Gastroesophageal sphincter (tissue), 3 donors: ENCODE data around the gene NSMF.

Experiments used
- CTCF ChIP-seq, 4 experiments: fragments of 200-600 bp in 2 of 4; fragments of 450-650 bp in 2 of 4; sonication (generic) in 1 of 4; IDR thresholded peaks; one replicate each; pipeline ENCODE4 v1.5.1; 2017 to 2019; ENCODE audit warnings: antibody characterized with exemption in 4 of 4, mild to moderate bottlenecking in 2 of 4, moderate library complexity in 2 of 4
- EP300 ChIP-seq: sonication (generic); formaldehyde crosslinking; IDR thresholded peaks from one replicate; pipeline ENCODE4 v1.6.1; 2017; ENCODE audit warnings: antibody characterized with exemption, mild to moderate bottlenecking
- POLR2A ChIP-seq, 2 donors: fragments of 450-650 bp; IDR thresholded peaks; one replicate each; pipeline ENCODE4 v1.6.1; 2017; ENCODE audit warnings: antibody characterized with exemption in 2 of 2, mild to moderate bottlenecking in 2 of 2, moderate library complexity in 1 of 2
- POLR2AphosphoS5 ChIP-seq: sonication (generic); formaldehyde crosslinking; IDR thresholded peaks from one replicate; pipeline ENCODE4 v1.6.1; 2017; ENCODE audit warnings: antibody characterized with exemption

GRCh38 chr9:137470785-137471184, 11.7 kb upstream of the NSMF start:
- TF ChIP-seq POLR2AphosphoS5 (no peak), CTCF (IDR thresholded peaks at IDR 0.05) (no peak), POLR2A (IDR thresholded peaks at IDR 0.05) (no peak), EP300 (no peak)
